ENCODE data around the gene PRDM16.

The PRDM16 gene

GRCh38 chr1:3457910-3458883 lies 389.2 kb downstream of the PRDM16 start:
- H3K79me2 ChIP-seq (ENCODE audit: insufficient read depth, low read length), result no peaks in the 10 kb centered on the region
- H3K9me3 ChIP-seq (ENCODE audit: low read length), result no peaks in the 10 kb centered on the region
- no peak overlapping the region for H3K4me2 ChIP-seq (ENCODE audit: low read length)
- no peak overlapping the region for H2AFZ ChIP-seq (ENCODE audit: low read length)
- H3F3A ChIP-seq (ENCODE audit: insufficient read depth, low read length), result no peaks in the 10 kb centered on the region
- no peak overlapping the region for H3K4me3 ChIP-seq (ENCODE audit: low read depth, low read length, poor library complexity, severe bottlenecking)
- no peaks in the 10 kb centered on the region for H4K20me1 ChIP-seq (ENCODE audit: insufficient read depth, low read length)
- no peaks in the 10 kb centered on the region for H3K36me3 ChIP-seq (ENCODE audit: insufficient read depth, low read length)
- peaks cover 5% of the 10 kb centered on the region for H3K4me1 ChIP-seq (ENCODE audit: insufficient read depth, low read length, severe bottlenecking)
- H3K9me2 ChIP-seq (ENCODE audit: low read depth, low read length), result no peaks in the 10 kb centered on the region
- H3K27ac ChIP-seq (ENCODE audit: low read depth, low read length, poor library complexity, severe bottlenecking), result no peak overlapping the region
- no peak for TF ChIP-seq CTCF (IDR thresholded peaks at IDR 0.05; ENCODE audit: low read length)
- no peak for TF ChIP-seq EZH2 (IDR thresholded peaks at IDR 0.05; ENCODE audit: borderline replicate concordance, low read length)
- H3K27me3 ChIP-seq (ENCODE audit: insufficient read depth, low read length), result 0 out of 2 replicates have a peak, but pooled peaks cover 4% of the 10 kb centered on the region
- H3K9ac ChIP-seq (ENCODE audit: low read length), result no peak overlapping the region

GRCh38 chr1:3459051-3459908 lies 390.3 kb downstream of the PRDM16 start:
- TF ChIP-seq CTCF (IDR thresholded peaks at IDR 0.05; ENCODE audit: low read length), result no peak
- TF ChIP-seq EZH2 (IDR thresholded peaks at IDR 0.05; ENCODE audit: borderline replicate concordance, low read length), result no peak
- peaks cover under 1% of the 10 kb centered on the region for H3K4me1 ChIP-seq (ENCODE audit: insufficient read depth, low read length, severe bottlenecking)
- no peaks in the 10 kb centered on the region for H4K20me1 ChIP-seq (ENCODE audit: insufficient read depth, low read length)
- H3K9ac ChIP-seq (ENCODE audit: low read length), result no peak overlapping the region
- 0 out of 2 replicates have a peak, but pooled peaks cover 4% of the 10 kb centered on the region for H3K27me3 ChIP-seq (ENCODE audit: insufficient read depth, low read length)
- no peaks in the 10 kb centered on the region for H3F3A ChIP-seq (ENCODE audit: insufficient read depth, low read length)
- H3K27ac ChIP-seq (ENCODE audit: low read depth, low read length, poor library complexity, severe bottlenecking), result no peak overlapping the region
- no peaks in the 10 kb centered on the region for H3K9me3 ChIP-seq (ENCODE audit: low read length)
- H2AFZ ChIP-seq (ENCODE audit: low read length), result no peak overlapping the region
- H3K9me2 ChIP-seq (ENCODE audit: low read depth, low read length), result no peaks in the 10 kb centered on the region
- H3K36me3 ChIP-seq (ENCODE audit: insufficient read depth, low read length), result no peaks in the 10 kb centered on the region
- H3K4me3 ChIP-seq (ENCODE audit: low read depth, low read length, poor library complexity, severe bottlenecking), result no peak overlapping the region
- no peaks in the 10 kb centered on the region for H3K79me2 ChIP-seq (ENCODE audit: insufficient read depth, low read length)
- no peak overlapping the region for H3K4me2 ChIP-seq (ENCODE audit: low read length)

DNA sequence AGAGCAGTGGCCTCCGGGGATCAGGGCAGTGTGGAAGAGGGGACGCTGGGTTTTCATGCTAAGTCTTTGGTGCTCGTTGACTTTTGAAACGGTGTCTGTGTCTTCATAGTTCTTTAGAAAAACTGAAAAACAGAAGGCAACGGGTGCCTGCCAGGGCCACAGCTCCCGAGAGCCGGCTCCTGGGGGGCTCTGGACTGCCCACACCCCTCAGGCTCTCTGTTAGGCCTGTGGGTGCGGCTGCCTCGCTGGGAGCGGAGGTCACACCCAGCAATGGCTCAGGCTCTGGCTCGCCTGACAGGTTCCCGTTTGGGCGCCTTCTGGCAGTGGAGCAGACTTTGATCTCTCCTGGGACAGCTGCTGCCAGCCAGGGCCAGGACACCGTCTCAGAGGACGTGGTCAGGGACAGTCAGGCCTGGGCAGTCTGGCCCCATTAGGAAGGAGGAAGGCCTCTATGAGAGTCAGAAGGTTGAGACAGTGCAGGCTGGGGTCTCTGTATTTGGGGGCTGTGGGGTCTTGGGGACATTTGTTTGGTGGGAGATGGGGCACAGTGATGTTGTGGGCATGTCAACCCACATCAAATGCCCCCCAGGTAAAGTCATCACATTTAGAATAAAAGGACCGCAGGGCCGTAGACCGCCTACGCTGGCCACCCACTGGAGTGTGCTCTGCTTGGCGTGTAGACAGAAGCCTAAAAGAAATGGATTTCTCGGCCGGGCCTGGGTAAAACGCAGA lies 391.1 kb downstream of the PRDM16 start:
- Histone ChIP-seq H3K9ac (ENCODE audit: low read length) (no peak overlapping the region), H3K27me3 (ENCODE audit: insufficient read depth, low read length) (0 out of 2 replicates have a peak, but pooled peaks cover 4% of the 10 kb centered on the region), H3K9me2 (ENCODE audit: low read depth, low read length) (no peaks in the 10 kb centered on the region), H2AFZ (ENCODE audit: low read length) (no peak overlapping the region), H3K79me2 (ENCODE audit: insufficient read depth, low read length) (no peaks in the 10 kb centered on the region), H3K4me1 (ENCODE audit: insufficient read depth, low read length, severe bottlenecking) (no peaks in the 10 kb centered on the region), H3K27ac (ENCODE audit: low read depth, low read length, poor library complexity, severe bottlenecking) (no peak overlapping the region), H3F3A (ENCODE audit: insufficient read depth, low read length) (no peaks in the 10 kb centered on the region), H3K36me3 (ENCODE audit: insufficient read depth, low read length) (no peaks in the 10 kb centered on the region), H4K20me1 (ENCODE audit: insufficient read depth, low read length) (no peaks in the 10 kb centered on the region), H3K4me3 (ENCODE audit: low read depth, low read length, poor library complexity, severe bottlenecking) (no peak overlapping the region), H3K9me3 (ENCODE audit: low read length) (no peaks in the 10 kb centered on the region), H3K4me2 (ENCODE audit: low read length) (no peak overlapping the region)
- TF ChIP-seq CTCF (IDR thresholded peaks at IDR 0.05; ENCODE audit: low read length) (no peak), EZH2 (IDR thresholded peaks at IDR 0.05; ENCODE audit: borderline replicate concordance, low read length) (no peak)

Data from OCI-LY1 (cell line).